A549 (cell line): ENCODE results near the gene SUMO2.

ENCODE experiments used
- EP300 ChIP-seq, 2 experiments: fragments of >200 bp; sonication (Bioruptor Twin); formaldehyde crosslinking; IDR thresholded peaks; 2 replicates in 1 of 2; 3 replicates in 1 of 2; pipeline ENCODE4 v1.6.1; 2016 to 2017
- KDM1A ChIP-seq: fragments of 200-600 bp; sonication (generic); IDR thresholded peaks from 2 replicates; pipeline ENCODE4 v1.6.1; 2016; ENCODE audit warnings: low read depth, mild to moderate bottlenecking
- MAZ ChIP-seq: fragments of 150-350 bp; IDR thresholded peaks from 2 replicates; pipeline ENCODE4 v1.6.1; 2014; ENCODE audit warnings: antibody characterized with exemption, low read depth, low read length, borderline replicate concordance
- MYC ChIP-seq: IDR thresholded peaks from 2 replicates; pipeline ENCODE4 v1.6.1; 2012; ENCODE audit warnings: mild to moderate bottlenecking, inconsistent platforms, low read length, improper control_type of control experiment, borderline replicate concordance
- POLR2A ChIP-seq: IDR thresholded peaks from 2 replicates; pipeline ENCODE4 v1.6.1; 2012; ENCODE audit warnings: mild to moderate bottlenecking, low read length
- RCOR1 ChIP-seq: fragments of 150-350 bp; IDR thresholded peaks from 2 replicates; pipeline ENCODE4 v1.6.1; 2014; ENCODE audit warnings: antibody characterized with exemption, low read length, low read depth
- TF ChIP-seq, protein P1 (sequence below): fragments of >200 bp; sonication (Bioruptor Twin); formaldehyde crosslinking; IDR thresholded peaks from 3 replicates; pipeline ENCODE4 v1.5.1; 2016
- TF ChIP-seq, protein P2 (sequence below): IDR thresholded peaks from 2 replicates; pipeline ENCODE4 v1.6.1; 2012
- TF ChIP-seq, protein P3 (sequence below): fragments of 150-350 bp; IDR thresholded peaks from 2 replicates; pipeline ENCODE4 v1.6.1; 2014; ENCODE audit warnings: low read depth, mild to moderate bottlenecking, low read length
- TF ChIP-seq, protein P4 (sequence below): fragments of >200 bp; sonication (Bioruptor Twin); formaldehyde crosslinking; IDR thresholded peaks from 2 replicates; pipeline ENCODE4 v1.6.1; 2016

DNA sequence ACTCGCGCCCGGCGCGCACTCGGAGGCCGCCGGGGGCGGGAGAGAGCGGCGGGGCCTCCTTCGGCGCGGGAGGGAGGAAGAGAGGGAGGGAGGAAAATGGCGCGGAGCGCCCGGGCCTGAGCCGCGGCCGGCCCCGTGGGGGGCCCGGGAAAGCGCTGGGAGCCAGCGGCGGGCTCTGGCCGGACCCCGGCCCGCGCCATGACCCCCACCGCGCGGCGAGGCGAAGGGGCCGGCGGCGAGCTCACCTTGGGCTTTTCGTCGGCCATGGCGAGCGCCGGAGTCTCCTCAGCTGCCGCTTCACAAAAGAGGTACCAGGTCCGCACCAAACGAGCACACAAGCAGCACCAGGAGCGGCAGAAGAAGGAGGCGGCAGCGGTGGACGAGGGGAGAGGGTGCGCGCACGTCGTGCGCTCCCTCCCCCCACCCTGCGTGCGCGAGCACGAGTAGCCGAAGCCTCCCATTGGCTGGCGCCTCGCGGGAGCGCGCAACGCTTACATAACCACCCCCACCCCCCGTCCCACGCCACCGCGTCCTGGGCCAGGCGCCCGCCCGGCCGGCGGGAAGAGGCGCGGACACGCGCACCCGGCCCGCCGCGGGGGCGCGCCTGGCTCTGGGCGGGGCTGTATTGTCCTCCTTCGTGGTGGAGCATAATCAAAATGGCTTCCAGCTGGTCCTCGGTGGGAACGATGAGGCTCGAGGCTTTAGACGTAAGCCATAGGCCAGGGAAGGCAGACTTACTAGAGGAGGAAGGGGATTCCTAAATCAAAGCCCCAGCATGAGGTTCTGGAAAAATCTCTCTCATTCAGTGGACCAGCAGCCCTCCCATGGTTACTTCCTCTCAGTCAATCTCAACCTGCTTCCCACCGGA is at the start of gene SUMO2:
- peak; percentile 82 for TF ChIP-seq MAZ
- peak; percentile 67 for TF ChIP-seq POLR2A
- TF ChIP-seq, protein P1, sequence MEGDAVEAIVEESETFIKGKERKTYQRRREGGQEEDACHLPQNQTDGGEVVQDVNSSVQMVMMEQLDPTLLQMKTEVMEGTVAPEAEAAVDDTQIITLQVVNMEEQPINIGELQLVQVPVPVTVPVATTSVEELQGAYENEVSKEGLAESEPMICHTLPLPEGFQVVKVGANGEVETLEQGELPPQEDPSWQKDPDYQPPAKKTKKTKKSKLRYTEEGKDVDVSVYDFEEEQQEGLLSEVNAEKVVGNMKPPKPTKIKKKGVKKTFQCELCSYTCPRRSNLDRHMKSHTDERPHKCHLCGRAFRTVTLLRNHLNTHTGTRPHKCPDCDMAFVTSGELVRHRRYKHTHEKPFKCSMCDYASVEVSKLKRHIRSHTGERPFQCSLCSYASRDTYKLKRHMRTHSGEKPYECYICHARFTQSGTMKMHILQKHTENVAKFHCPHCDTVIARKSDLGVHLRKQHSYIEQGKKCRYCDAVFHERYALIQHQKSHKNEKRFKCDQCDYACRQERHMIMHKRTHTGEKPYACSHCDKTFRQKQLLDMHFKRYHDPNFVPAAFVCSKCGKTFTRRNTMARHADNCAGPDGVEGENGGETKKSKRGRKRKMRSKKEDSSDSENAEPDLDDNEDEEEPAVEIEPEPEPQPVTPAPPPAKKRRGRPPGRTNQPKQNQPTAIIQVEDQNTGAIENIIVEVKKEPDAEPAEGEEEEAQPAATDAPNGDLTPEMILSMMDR: no peak
- no peak for TF ChIP-seq KDM1A
- no peak for TF ChIP-seq RCOR1
- TF ChIP-seq, protein P2, sequence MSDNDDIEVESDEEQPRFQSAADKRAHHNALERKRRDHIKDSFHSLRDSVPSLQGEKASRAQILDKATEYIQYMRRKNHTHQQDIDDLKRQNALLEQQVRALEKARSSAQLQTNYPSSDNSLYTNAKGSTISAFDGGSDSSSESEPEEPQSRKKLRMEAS: peak; percentile 73
- TF ChIP-seq EP300 (IDR thresholded peaks at IDR 0.05): no peak
- TF ChIP-seq MYC: no peak
- TF ChIP-seq, protein P3, sequence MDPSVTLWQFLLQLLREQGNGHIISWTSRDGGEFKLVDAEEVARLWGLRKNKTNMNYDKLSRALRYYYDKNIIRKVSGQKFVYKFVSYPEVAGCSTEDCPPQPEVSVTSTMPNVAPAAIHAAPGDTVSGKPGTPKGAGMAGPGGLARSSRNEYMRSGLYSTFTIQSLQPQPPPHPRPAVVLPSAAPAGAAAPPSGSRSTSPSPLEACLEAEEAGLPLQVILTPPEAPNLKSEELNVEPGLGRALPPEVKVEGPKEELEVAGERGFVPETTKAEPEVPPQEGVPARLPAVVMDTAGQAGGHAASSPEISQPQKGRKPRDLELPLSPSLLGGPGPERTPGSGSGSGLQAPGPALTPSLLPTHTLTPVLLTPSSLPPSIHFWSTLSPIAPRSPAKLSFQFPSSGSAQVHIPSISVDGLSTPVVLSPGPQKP: no peak
- TF ChIP-seq, protein P4, sequence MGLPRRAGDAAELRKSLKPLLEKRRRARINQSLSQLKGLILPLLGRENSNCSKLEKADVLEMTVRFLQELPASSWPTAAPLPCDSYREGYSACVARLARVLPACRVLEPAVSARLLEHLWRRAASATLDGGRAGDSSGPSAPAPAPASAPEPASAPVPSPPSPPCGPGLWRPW: no peak
